Measurements from ENCODE around the gene RADIL. TPM values are rescaled to one million over a fixed set of nuclear protein-coding genes. Genes with fewer than 3 reads are reported as not detected.

RADIL gene
- total and polyA plus RNA-seq, 2 donors (not counting 1 experiment from before 2014, with no cell fraction given): not detected

DNA sequence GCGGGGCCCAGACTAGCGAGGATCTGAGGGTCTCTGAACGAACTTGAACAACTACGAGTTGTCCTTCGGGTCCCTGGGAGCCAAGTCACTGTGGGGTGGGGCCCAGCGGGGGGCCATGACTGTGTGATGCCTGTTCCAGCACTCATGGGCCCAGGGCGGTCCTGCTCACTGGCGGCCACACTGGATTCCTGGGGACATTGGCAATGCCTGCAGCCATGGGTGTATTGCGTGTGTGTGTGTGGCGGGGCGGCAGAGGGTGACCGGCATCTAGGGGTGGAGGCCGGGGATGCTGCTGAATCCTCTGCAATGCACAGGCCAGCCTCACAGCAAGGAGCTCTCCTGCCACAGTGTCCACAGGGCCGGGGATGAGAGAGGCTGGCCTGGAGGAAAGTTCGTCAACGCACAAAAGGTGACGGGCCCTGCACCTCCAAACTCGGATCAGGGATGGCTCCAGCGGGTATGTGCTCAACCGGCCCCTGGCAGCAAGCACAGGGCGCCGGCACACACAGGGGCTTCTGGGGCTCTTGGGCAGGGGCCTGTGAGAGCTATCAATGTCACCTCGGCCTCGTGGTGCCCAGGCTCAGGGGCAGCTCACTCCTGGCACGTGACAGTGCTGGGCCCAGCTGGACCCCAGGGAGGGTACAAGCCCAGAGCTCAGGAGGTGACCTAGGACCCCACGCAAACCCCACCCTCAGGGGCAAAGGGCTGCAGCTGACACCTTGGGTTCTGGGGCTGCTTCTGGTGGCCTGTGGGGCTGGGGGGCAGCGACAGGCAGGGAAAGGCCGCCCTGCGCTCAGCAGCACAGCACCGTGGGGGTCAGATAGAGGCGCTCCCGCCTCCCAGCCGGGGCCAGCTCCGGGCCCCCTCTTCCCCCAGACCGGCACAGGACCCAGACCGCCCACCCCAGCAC lies 49.6 kb downstream of the RADIL start:
- Mint-ChIP-seq H3K27ac (no peak overlapping the region), H3K4me1 (no peaks in the 10 kb centered on the region), H3K27me3 (no peaks in the 10 kb centered on the region), H3K4me3 (no peak overlapping the region), H3K9me3 (ENCODE audit: insufficient read depth) (no peaks in the 10 kb centered on the region)
- H3K27ac ChIP-seq (ENCODE audit: low read length in 2 of 2): no peak overlapping the region
- H3K27me3 ChIP-seq (replicated peaks in 1 of 4; ENCODE audit: control extremely low read depth in 1 of 4, control insufficient read depth in 3 of 4, insufficient read depth in 4 of 4, low read length in 3 of 4): no peaks in the 10 kb centered on the region
- H3K9me3 ChIP-seq (ENCODE audit: control extremely low read depth in 1 of 3, control insufficient read depth in 2 of 3, insufficient read depth in 1 of 3, low read length in 2 of 3): peaks cover 0 to 11% (median 0%) of the 10 kb centered on the region in 3 donors
- H3K4me1 ChIP-seq (ENCODE audit: control insufficient read depth in 2 of 2, insufficient read depth in 2 of 2, low read length in 2 of 2): no peaks in the 10 kb centered on the region
- 93% methylated on average over 34 of the region's 36 CpGs for WGBS (ENCODE audit: insufficient coverage)
- H3K9ac ChIP-seq (ENCODE audit: low read length): no peak overlapping the region
- H2AFZ ChIP-seq (ENCODE audit: insufficient read depth, low read depth, low read length, poor library complexity, severe bottlenecking): no peak overlapping the region
- POLR2A ChIA-PET: no interaction called here
- ATAC-seq (ENCODE audit: low read depth) (no peak), DNase-seq (no peak)
- no peak overlapping the region for H3K4me2 ChIP-seq (replicated peaks; ENCODE audit: low read depth, low read length, poor library complexity, severe bottlenecking)
- H3K4me3 ChIP-seq (ENCODE audit: control extremely low read depth in 1 of 5, extremely low read depth in 1 of 5, insufficient read depth in 1 of 5, low read depth in 2 of 5, low read length in 4 of 5): no peak overlapping the region
- TF ChIP-seq EZH2 (IDR thresholded peaks at IDR 0.05; ENCODE audit: borderline replicate concordance, insufficient read depth, low read depth, low read length, poor library complexity, severe bottlenecking): no peak
- TF ChIP-seq, protein P1, sequence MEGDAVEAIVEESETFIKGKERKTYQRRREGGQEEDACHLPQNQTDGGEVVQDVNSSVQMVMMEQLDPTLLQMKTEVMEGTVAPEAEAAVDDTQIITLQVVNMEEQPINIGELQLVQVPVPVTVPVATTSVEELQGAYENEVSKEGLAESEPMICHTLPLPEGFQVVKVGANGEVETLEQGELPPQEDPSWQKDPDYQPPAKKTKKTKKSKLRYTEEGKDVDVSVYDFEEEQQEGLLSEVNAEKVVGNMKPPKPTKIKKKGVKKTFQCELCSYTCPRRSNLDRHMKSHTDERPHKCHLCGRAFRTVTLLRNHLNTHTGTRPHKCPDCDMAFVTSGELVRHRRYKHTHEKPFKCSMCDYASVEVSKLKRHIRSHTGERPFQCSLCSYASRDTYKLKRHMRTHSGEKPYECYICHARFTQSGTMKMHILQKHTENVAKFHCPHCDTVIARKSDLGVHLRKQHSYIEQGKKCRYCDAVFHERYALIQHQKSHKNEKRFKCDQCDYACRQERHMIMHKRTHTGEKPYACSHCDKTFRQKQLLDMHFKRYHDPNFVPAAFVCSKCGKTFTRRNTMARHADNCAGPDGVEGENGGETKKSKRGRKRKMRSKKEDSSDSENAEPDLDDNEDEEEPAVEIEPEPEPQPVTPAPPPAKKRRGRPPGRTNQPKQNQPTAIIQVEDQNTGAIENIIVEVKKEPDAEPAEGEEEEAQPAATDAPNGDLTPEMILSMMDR (IDR thresholded peaks at IDR 0.05): no peak
- H3K36me3 ChIP-seq (replicated peaks in 1 of 2; ENCODE audit: control extremely low read depth in 1 of 2, control insufficient read depth in 1 of 2, extremely low read depth in 1 of 2, insufficient read depth in 2 of 2, low read length in 1 of 2): no peaks in the 10 kb centered on the region
- CTCF ChIA-PET: interaction anchor here (0.6 kb wide), 1 partner anchor 138 kb away, joined by 3 read pairs; no protein-coding TSS in a partner anchor
- intact Hi-C loops (cut with micrococcal nuclease): loop anchor here (5.0 kb wide), 1 partner anchor 618 kb away; no protein-coding TSS in a partner anchor
- H3K79me2 ChIP-seq (ENCODE audit: control insufficient read depth, insufficient read depth, low read length): no peaks in the 10 kb centered on the region
- no peaks in the 10 kb centered on the region for H4K20me1 ChIP-seq (ENCODE audit: control insufficient read depth, insufficient read depth, low read length, poor library complexity, severe bottlenecking)

DNA sequence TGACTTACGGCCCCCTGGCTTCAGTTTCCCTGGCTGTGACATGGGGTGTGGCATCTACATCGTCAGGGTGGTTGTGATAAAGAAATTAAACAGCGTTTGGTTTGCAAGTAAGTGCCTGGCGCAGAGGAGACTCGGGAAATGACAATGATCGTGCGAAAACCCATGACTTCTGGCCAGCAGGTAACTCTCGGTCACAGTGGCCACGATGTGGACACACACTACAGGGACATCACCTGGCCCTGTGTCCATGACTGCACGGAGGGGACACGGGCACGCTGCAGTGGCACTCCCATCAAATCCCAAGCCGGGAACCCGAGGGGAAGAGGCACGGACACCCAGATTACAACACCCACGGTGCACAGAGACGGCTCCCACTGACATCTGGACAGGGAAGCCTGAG lies 50.3 kb downstream of the RADIL start:
- intact Hi-C loops (cut with micrococcal nuclease): loop anchor here (5.0 kb wide), 1 partner anchor 619 kb away; no protein-coding TSS in a partner anchor
- H3K9me3 ChIP-seq (ENCODE audit: control extremely low read depth in 1 of 3, control insufficient read depth in 2 of 3, insufficient read depth in 1 of 3, low read length in 2 of 3): peaks cover 0 to 14% (median 0%) of the 10 kb centered on the region in 3 donors
- H3K27ac ChIP-seq (ENCODE audit: low read length in 2 of 2): no peak overlapping the region
- Mint-ChIP-seq H3K4me3 (no peak overlapping the region), H3K9me3 (ENCODE audit: insufficient read depth) (no peaks in the 10 kb centered on the region), H3K27me3 (no peaks in the 10 kb centered on the region), H3K27ac (no peak overlapping the region), H3K4me1 (no peaks in the 10 kb centered on the region)
- no peak overlapping the region for H3K4me2 ChIP-seq (replicated peaks; ENCODE audit: low read depth, low read length, poor library complexity, severe bottlenecking)
- no peak for DNase-seq
- WGBS (ENCODE audit: insufficient coverage): 81% methylated on average over 15 of the region's 17 CpGs
- no peak overlapping the region for H3K9ac ChIP-seq (ENCODE audit: low read length)
- ChIA-PET CTCF (interaction anchor here (0.6 kb wide), 1 partner anchor 139 kb away, joined by 3 read pairs; no protein-coding TSS in a partner anchor), POLR2A (no interaction called here)
- no peaks in the 10 kb centered on the region for H4K20me1 ChIP-seq (ENCODE audit: control insufficient read depth, insufficient read depth, low read length, poor library complexity, severe bottlenecking)
- TF ChIP-seq EZH2 (IDR thresholded peaks at IDR 0.05; ENCODE audit: borderline replicate concordance, insufficient read depth, low read depth, low read length, poor library complexity, severe bottlenecking): no peak
- TF ChIP-seq, protein P1 (IDR thresholded peaks at IDR 0.05): no peak
- no peaks in the 10 kb centered on the region for H3K27me3 ChIP-seq (replicated peaks in 1 of 4; ENCODE audit: control extremely low read depth in 1 of 4, control insufficient read depth in 3 of 4, insufficient read depth in 4 of 4, low read length in 3 of 4)
- H3K36me3 ChIP-seq (replicated peaks in 1 of 2; ENCODE audit: control extremely low read depth in 1 of 2, control insufficient read depth in 1 of 2, extremely low read depth in 1 of 2, insufficient read depth in 2 of 2, low read length in 1 of 2): no peaks in the 10 kb centered on the region
- H3K4me3 ChIP-seq (ENCODE audit: control extremely low read depth in 1 of 5, extremely low read depth in 1 of 5, insufficient read depth in 1 of 5, low read depth in 2 of 5, low read length in 4 of 5): no peak overlapping the region
- H3K79me2 ChIP-seq (ENCODE audit: control insufficient read depth, insufficient read depth, low read length): no peaks in the 10 kb centered on the region
- no peak overlapping the region for H2AFZ ChIP-seq (ENCODE audit: insufficient read depth, low read depth, low read length, poor library complexity, severe bottlenecking)
- ATAC-seq (ENCODE audit: low read depth): no peak
- H3K4me1 ChIP-seq (ENCODE audit: control insufficient read depth in 2 of 2, insufficient read depth in 2 of 2, low read length in 2 of 2): no peaks in the 10 kb centered on the region
